NB4 (cell line): ENCODE results near the gene DMXL2.

Experiments
- CTCF ChIP-seq: IDR thresholded peaks from one replicate; pipeline ENCODE4 v1.5.1; 2012; ENCODE audit warnings: low read depth, low read length
- POLR2A ChIP-seq: IDR thresholded peaks from 2 replicates; pipeline ENCODE4 v1.6.1; 2011; ENCODE audit warnings: mild to moderate bottlenecking; ENCODE audit not compliant: insufficient read length; ENCODE audit errors: extremely low read depth

DNA sequence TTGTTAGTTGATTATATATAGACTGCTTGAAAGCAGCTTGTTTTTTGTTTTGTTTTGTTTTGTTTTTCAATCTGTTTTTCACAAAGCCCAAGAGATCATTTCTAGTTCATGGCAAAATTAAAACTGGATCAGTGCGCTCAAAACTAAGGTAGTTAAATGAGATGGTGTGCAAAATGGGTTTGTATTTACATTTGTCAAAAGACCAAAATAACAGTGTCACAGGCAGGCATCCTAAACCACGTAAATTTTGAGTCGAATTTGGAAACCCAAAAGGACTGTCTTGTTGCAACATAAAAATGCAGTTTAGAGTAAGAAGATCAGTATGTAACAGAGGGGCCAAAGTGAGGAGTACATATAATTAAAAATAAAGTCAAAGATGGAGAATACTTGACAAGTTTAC lies 2.4 kb downstream of the DMXL2 start:
- TF ChIP-seq CTCF = no peak
- no peak for TF ChIP-seq POLR2A
